ENCODE data around the gene PCP4. TPM values are rescaled to one million over a fixed set of nuclear protein-coding genes. Genes with fewer than 3 reads are reported as not detected.
"Not testable (repeated sequence)": the region's sequence is repeated elsewhere in the genome, so short reads cannot be mapped to it uniquely, and the experiment has no call there.

The PCP4 gene
- total and polyA plus RNA-seq, 2 donors from 2014 or later: 26.9 to 69.4 TPM

GRCh38 chr21:39885119-39885848, 18.0 kb downstream of the PCP4 start:
- intact Hi-C loops (cut with DNase I): no loop called here
- Histone ChIP-seq H3K9ac (ENCODE audit: low read length in 3 of 3) (no peak overlapping the region), H3K27ac (ENCODE audit: low read depth in 2 of 2, low read length in 2 of 2) (no peak overlapping the region), H3K4me3 (ENCODE audit: low read length in 3 of 3) (no peak overlapping the region), H3K27me3 (ENCODE audit: control insufficient read depth, insufficient read depth, low read length) (no peaks in the 10 kb centered on the region), H3K9me3 (ENCODE audit: control insufficient read depth in 2 of 3, insufficient read depth in 1 of 3, low read length in 3 of 3) (no peaks in the 10 kb centered on the region), H3K36me3 (ENCODE audit: control insufficient read depth in 2 of 3, insufficient read depth in 3 of 3, low read length in 3 of 3) (no peaks in the 10 kb centered on the region), H3K4me1 (ENCODE audit: control insufficient read depth in 2 of 3, insufficient read depth in 2 of 3, low read depth in 1 of 3, low read length in 3 of 3) (peaks cover 0 to 5% (median 0%) of the 10 kb centered on the region in 3 donors)
- DNase-seq (peak; percentile 68 to 86 (median 82)), FAIRE-seq (no peak)
- no peak for TF ChIP-seq CTCF (IDR thresholded peaks at IDR 0.05; ENCODE audit: borderline replicate concordance, extremely low read depth, insufficient read depth)

DNA sequence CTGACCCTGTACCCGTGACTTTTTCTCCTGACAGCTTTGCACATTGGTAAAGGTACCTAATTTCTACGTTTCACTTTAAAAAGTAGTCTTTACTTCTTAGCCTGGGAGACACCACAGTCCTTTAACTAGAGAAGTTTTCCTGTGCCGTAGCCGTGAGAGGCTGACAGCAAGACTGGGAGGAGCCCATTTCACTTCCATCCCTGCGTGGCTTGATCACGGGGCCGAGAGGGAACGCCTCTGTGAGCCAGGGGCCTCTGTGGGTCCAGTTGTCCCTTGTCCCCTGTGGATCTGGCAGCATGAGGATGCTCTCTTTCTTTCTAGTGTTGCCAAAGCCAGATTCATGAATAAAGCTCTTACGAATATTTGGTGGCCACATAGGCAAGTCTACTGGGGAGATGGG, 21.6 kb downstream of the PCP4 start:
- intact Hi-C loops (cut with DNase I): no loop called here
- DNase-seq (no peak), FAIRE-seq (no peak)
- Histone ChIP-seq H3K27ac (ENCODE audit: low read depth in 2 of 2, low read length in 2 of 2) (no peak overlapping the region), H3K4me1 (ENCODE audit: control insufficient read depth in 2 of 3, insufficient read depth in 2 of 3, low read depth in 1 of 3, low read length in 3 of 3) (peaks cover 0 to 5% (median 0%) of the 10 kb centered on the region in 3 donors), H3K4me3 (ENCODE audit: low read length in 3 of 3) (no peak overlapping the region), H3K36me3 (ENCODE audit: control insufficient read depth in 2 of 3, insufficient read depth in 3 of 3, low read length in 3 of 3) (no peaks in the 10 kb centered on the region), H3K9ac (ENCODE audit: low read length in 3 of 3) (no peak overlapping the region), H3K27me3 (ENCODE audit: control insufficient read depth, insufficient read depth, low read length) (no peaks in the 10 kb centered on the region), H3K9me3 (ENCODE audit: control insufficient read depth in 2 of 3, insufficient read depth in 1 of 3, low read length in 3 of 3) (no peaks in the 10 kb centered on the region)
- TF ChIP-seq CTCF (IDR thresholded peaks at IDR 0.05; ENCODE audit: borderline replicate concordance, extremely low read depth, insufficient read depth): no peak

DNA sequence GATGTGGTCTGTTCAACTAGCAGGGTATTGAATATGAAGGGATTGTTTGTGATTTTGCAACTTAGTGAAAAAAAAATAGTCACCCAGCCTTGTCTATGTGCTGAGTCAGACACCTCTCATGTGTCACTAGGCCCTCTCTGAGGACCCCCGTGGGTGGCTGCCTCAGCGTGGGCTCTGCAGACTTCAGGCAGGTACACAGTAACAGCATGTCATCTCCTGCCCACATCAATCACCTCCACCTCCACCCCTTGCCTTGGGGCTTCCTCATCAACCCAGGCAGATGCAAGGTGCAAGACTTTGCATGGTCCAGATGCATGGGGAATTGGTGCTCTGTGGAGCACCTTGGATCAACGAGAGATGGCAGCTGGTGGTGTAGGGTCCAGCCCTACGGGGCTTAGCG, 23.9 kb downstream of the PCP4 start:
- no peaks in the 10 kb centered on the region for H3K4me1 ChIP-seq (ENCODE audit: control insufficient read depth in 2 of 3, insufficient read depth in 2 of 3, low read depth in 1 of 3, low read length in 3 of 3)
- TF ChIP-seq CTCF (IDR thresholded peaks at IDR 0.05; ENCODE audit: borderline replicate concordance, extremely low read depth, insufficient read depth): no peak
- H3K36me3 ChIP-seq (ENCODE audit: control insufficient read depth in 2 of 3, insufficient read depth in 3 of 3, low read length in 3 of 3): no peaks in the 10 kb centered on the region
- H3K4me3 ChIP-seq (ENCODE audit: low read length in 3 of 3): no peak overlapping the region
- FAIRE-seq (no peak), DNase-seq (no peak)
- H3K27me3 ChIP-seq (ENCODE audit: control insufficient read depth, insufficient read depth, low read length): no peaks in the 10 kb centered on the region
- H3K27ac ChIP-seq (ENCODE audit: low read depth in 2 of 2, low read length in 2 of 2): no peak overlapping the region
- intact Hi-C loops (cut with DNase I): no loop called here
- H3K9me3 ChIP-seq (ENCODE audit: control insufficient read depth in 2 of 3, insufficient read depth in 1 of 3, low read length in 3 of 3): no peaks in the 10 kb centered on the region
- H3K9ac ChIP-seq (ENCODE audit: low read length in 3 of 3): no peak overlapping the region

DNA sequence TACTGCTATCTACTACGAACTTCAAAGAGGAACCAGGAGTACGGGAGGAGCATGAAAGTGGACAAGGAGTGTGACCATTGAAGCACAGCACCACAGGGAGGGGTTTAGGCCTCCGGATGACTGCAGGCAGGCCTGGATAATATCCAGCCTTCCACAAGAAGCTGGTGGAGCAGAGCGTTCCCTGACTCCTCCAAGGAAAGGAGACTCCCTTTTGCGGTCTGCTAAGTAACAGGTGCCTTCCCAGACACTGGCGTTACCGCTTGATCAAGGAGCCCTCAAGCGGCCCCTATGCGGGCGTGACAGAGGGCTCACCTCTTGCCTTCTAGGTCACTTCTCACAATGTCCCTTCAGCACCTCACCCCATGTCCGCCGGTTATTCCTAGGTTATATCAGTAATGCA, 24.6 kb downstream of the PCP4 start:
- H3K27ac ChIP-seq (ENCODE audit: low read depth in 2 of 2, low read length in 2 of 2); DNase-seq; H3K9me3 ChIP-seq (ENCODE audit: control insufficient read depth in 2 of 3, insufficient read depth in 1 of 3, low read length in 3 of 3); H3K36me3 ChIP-seq (ENCODE audit: control insufficient read depth in 2 of 3, insufficient read depth in 3 of 3, low read length in 3 of 3); H3K9ac ChIP-seq (ENCODE audit: low read length in 3 of 3); H3K4me1 ChIP-seq (ENCODE audit: control insufficient read depth in 2 of 3, insufficient read depth in 2 of 3, low read depth in 1 of 3, low read length in 3 of 3); H3K4me3 ChIP-seq (ENCODE audit: low read length in 3 of 3); intact Hi-C loops (cut with DNase I); H3K27me3 ChIP-seq (ENCODE audit: control insufficient read depth, insufficient read depth, low read length); FAIRE-seq: not testable (repeated sequence)

All from kidney (tissue), 14 donors.